Myocyte (in vitro differentiated cells): Measurements from ENCODE around the gene ZBTB38. TPM values are rescaled to one million over a fixed set of nuclear protein-coding genes. Genes with fewer than 3 reads are reported as not detected.

Source experiments
- DNase-seq: peaks from one replicate; pipeline ENCODE4 v3.0.0-alpha.2; 2012; ENCODE audit warnings: low read depth
- total RNA-seq: library from RNA; depleted of rRNA; stranded (reverse); fragments of >200 nt; gene quantifications from 2 replicates; pipeline ENCODE4 v1.2.3, GENCODE V29; 2014

Gene ZBTB38
- total RNA-seq, 1 donor from 2014 or later, result 108 TPM

DNA sequence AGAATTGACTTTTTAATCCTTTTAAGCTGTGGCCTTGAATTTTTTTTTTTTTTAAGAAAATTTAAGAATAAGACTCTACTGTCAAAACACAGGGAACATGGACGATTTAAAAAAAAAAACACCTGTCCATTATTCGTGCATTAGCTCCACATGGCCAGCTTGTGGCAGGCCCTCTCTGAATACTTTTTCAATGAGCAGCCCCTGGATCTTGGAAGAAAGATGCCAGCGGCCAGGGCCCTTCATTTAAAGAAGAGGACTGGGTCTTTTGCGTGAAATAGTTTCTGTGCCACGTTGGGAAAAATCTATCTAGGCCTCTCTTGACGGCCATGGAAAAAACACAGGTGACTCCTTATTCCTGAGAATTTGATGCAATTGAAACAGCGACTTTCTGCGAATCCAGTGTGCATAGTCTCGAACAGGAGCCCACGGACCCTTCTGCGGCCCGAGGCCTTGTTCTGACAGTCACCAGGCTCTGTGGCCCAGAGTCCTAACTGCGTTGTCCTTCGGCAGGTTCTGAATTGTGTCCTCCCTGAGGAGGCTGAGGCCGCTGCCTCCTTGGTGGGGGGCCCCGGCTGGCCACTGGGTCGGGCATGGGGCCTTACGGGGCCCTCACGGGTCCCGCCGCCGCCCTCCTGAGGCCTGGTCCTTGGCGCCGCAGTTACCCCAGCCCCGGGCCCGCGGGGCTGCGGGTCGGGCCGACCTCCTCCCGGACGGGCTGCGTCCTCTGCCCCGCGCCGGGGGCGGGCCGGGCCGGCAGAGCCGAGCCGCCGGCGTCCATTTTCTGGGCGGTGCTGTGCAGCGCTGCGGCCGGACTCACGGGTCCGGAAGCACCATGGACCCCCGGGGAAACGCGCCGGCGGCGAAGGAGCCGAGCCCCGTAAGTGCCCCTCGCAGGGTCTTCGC, 33.5 kb downstream of the ZBTB38 start:
- peak; percentile 62 for DNase-seq

DNA sequence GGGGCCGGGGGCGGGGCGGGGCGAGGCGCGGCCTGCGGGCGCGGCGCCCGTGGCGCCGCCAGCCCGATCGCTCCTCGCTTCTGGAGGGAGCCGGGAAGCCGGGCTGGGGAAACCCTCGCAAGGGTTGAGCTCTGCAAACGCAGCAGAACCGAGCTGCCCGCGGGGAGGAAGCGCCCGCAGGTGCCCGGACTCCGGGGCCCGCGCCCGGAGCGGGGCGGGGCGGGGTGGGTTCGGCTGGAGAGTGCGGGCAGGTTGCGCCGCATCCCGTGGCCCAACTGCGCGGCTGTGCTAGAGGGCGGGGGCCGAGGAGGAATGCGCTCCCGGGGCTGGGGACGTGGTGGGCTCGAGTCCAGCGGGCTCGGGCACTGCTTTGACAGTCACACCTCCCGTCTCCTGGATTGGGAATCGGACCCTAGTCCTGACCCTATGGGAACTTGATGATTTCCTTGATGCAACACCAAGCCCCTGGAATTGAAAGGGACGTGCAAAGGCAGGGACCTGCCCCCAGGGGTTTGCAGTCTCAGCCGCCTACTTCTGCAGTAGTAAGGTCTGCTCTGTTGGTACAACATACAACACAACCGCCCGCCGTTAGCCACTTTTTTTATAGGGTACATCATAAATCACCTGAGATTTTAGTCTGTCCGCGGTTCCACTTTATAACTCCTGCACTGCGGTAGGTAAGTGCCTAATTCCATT, 34.3 kb downstream of the ZBTB38 start:
- peak; percentile 77 for DNase-seq

DNA sequence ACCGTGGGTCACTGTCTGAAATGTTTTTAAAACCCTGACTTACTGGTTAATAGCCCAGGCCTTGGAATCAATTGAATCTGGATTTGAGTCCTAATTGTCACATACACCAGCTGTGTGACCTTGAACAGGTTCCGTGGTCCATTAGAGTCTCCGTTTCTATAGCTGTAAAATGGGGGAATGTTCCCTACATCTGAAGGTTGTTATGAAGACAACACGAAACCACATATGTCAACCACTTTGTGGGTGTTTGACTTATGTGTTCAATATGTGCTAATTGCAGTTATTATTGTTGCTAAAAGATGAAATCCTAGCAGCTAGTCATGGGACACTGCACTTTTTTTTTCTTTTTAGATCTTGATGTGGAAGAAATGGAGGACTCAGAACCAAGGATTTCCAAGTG, 35.3 kb downstream of the ZBTB38 start:
- DNase-seq, result no peak

DNA sequence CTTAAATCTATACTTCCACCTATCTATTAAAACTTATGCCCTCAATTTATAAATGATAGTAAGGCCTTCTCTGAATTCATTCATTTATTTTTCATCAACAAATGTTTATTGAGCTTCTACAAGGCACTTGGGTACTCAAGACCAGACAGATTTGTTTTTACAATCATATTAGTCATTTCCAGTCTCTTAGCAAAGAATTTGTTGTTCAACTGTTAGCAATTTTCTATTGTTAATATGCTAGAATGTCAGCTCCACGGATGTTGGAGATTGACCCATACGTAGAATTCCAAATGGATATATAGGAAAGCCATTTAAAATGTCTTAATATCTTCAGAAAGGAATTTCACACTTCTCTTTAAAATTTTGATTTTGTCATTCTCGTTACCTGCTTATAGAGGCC, 36.7 kb downstream of the ZBTB38 start:
- DNase-seq, result no peak

DNA sequence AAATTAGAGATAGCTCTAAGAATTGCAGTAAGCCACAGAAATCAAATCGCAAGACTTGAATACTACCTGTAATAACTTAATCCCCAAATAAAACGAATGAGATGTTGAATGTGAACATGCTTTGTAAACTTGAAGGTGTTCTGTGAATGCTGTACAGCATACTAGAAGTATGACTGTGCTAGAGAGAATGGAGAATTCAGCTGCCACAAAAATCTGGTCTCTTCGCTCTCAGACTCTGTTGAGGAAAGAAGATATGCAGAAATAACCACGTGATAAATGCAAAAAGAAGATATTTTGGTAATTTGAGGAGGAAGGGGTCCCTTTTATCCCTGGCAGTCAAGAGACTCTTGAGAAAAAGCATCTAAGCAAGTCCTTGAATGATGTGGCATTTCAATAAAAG, 37.3 kb downstream of the ZBTB38 start:
- DNase-seq, result peak; percentile 50

DNA sequence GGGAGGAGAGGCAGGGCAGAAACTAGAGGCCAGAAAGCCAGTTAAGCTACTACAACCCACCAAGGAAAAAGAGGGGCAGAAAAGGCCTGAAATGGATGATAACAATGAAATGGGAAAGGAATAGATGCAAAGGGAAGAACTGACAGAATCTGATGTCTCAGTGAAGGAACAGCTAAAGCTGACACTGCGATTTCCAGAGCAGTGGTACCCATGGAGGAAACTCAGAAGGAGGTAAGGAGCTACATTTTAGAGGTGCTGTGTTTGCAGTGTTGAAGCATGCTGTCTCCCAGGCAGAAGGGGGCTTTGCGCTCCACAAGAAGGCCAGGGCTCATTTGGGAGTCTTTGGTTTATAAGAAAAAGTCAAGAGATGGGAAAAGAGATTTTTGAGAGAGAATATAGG, 38.0 kb downstream of the ZBTB38 start:
- no peak for DNase-seq

DNA sequence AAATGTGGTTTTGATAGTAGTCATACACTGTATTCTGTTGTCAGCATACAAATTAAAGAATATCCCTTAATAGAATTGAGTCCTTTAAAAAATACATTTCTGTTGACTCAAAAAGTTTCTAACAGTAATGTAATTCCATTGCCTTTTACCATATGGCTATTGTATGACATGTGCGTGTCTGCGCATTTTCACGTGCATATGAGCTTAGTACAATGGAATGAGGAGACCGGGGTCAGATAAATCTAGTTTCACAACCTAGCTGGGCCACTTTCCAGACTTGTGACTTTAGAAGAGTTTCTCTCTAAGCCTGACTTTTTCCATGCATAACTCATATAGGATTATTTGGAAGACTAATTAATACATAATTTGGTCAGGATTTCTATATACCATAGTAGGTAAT, 38.7 kb downstream of the ZBTB38 start:
- DNase-seq, result peak; percentile 72

DNA sequence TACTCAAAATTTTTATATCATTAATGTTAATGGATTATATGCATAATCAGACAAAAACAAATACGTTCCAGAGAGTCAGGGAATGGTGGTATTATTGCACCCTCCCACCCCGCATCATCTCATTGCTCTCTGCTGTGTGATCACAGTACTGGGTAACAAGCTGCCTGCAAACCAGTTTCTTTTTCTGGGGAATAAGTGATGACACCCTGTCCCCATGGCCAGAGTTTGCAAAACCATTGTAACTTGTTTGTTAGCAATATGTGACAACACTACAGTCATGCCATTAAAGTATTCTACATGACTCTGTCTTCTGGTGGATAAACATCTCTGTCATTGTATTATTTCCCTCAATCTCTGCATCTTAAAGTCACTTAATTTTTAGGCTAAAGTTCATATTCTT, 39.5 kb downstream of the ZBTB38 start:
- no peak for DNase-seq

DNA sequence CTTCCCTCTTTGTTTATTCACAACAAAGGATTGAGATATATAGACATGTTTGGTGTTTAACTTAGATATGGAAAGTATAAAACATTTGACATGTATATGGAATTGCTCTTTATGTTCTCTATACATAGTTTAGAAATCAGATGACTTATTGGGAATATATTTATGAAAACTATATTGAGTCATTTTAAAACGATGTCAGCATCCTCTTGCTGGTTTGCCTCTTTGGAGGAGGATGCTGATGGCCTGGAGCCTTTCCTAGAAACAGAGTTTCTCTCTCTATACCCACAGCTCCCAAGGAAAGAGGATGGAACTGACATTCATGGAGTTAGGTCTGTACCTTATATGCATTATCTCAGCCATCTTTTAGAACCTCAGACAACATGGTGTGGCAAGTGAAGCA, 40.3 kb downstream of the ZBTB38 start:
- no peak for DNase-seq

DNA sequence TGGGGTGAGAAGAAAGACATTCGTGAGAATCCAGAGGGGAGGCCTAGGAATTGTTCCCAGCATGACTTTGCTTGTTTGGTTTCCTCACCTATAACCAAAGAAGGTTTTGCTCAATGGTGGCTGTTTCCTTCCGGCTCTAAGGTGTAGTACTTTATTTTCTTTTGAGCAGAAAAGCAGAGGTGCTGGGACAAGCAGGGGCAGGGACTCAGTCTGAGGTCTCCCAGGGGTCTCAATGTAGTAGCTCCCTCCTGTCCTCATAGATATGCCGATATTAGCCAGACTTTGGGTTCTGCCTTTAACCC, 41.6 kb downstream of the ZBTB38 start:
- DNase-seq, result no peak

DNA sequence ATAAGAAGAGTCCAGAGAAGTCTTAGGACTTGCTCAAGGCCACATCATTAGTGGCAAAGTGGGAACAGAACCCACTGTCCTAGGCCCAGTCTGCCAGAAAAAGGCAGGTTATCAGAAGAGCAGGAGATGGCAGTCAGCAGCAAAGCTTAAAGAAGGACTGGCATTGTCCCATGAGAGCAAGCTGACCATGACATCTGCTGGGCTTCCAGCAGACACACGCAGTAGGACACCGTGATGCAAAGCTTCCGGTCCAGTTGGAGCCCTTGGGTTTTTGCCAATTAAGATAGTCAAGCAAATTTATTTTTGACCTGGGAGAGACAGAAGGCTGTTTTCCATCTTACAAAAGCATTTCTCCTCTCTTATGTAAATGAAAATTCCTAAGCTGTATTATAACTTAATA, 42.1 kb downstream of the ZBTB38 start:
- DNase-seq, result peak; percentile 80

DNA sequence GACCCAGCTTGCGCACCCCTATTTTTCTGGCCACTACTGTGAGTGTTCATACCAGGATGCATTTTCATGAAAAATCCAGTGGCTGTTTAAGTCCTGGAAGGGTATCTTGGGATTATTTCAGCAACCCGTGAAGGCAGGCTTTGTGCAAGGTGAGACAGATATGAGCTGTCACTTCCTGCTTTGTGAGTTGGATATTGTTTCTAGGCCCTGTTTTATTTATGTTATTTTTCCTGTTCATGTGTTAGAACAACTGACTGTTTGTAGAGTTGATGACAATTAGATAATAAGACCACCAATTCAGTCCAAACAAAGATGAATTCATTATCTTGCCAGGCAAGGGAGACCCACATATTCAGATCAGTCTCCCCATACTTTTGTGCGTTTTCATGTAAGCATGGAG, 42.5 kb downstream of the ZBTB38 start:
- no peak for DNase-seq

DNA sequence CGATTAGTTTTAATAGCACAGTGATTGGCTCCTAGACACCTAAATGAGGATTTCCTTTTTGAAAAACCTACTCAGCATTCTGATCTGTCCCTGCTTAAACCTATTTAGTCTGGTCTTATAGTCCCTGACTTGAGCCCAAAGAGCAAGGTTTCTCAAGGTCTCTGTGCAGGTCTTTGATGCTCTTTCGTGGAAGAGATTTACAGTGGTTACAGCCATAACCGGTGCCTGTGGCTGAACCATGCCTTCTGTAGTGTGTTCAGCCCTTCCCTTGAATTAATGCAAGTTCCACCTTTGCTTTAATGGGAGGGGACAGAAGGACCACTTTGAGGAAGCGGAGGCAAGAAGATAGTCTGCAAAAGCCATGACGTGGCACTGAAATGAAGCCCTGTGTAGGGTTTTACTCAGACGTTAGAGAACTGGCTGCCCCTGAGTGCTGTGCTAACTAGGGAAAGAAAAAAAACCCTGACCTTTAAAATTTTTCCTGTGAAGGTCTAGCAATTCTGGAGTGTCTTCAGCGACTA, 43.0 kb downstream of the ZBTB38 start:
- DNase-seq, result no peak

DNA sequence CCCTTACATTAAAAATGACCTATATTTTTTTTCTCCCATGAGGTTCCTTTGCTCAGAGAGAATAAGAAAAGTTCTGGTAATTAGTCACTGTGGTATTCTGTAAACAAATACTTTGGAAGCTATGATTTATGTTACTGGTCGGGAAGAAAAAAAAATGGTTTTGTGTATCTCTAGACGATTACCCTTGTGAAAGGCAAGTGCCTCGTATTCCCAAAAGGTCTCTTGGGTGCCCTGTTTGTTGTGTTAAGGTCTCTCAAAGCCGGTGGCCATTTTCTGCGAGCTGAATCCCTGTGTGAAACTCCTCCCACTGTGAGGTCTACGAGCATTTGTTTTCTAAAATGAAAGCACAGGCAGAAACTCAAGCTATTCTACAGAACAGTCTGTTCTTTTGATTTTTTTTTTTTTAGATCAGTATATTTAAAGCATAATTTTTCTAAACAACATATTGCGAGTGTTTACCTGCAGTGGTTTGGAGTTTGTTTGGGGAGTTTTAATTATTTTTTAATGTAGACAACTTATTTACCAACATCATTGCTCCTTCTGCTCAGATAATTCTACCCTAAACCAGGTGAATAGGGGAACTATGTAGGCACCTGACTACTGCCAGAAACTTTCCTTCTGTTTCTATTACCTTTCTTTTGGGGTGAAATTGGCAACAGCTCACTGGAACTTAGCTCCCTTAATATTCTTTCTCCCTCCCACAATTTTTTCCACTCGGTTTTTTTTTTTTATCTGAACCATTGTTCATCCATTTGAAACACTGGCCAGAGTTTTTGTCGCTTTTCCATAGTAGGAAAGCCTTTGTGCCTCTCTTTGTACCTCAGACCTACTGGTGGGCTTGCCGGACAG, 44.0 kb downstream of the ZBTB38 start:
- peak; percentile 81 for DNase-seq

DNA sequence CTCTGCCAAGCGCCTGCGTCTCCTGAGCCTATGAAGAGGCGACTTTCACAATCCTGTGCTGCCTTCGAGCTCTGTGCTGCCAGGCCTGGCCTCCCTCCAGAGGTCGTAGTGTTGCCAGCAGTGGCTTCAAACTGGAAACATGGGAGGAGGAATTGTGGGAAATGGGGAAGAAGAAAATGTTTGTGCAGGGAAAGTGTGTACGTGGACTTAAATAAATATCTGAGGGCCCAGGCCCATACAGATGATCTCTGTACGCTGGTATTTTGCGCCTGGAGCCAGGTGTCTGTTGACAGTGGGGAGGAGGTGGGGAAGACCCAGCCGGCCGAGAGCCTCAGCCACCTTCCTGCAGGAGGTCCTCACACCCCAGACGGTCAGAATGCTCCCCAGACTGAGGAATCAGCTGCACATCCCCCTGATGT, 44.6 kb downstream of the ZBTB38 start:
- DNase-seq, result peak; percentile 75

DNA sequence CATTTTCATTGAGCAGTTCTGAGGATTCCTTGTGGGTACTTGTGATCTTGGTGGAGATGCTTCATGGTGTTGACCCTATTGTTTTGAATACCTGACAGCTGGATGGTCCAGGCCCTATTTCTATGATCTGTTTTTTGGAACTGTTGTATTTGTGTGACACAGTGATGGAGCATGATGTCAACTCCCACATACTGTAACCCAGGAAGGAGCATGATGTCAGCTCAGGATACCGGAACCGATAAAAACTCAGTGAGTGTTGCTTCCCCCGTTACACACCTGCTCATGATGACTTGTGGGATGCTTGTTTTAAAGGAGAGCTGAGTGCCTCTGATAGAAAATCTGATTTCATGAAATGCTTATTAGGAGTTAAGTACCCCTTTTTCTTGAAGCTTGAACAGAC, 45.1 kb downstream of the ZBTB38 start:
- peak; percentile 50 for DNase-seq

DNA sequence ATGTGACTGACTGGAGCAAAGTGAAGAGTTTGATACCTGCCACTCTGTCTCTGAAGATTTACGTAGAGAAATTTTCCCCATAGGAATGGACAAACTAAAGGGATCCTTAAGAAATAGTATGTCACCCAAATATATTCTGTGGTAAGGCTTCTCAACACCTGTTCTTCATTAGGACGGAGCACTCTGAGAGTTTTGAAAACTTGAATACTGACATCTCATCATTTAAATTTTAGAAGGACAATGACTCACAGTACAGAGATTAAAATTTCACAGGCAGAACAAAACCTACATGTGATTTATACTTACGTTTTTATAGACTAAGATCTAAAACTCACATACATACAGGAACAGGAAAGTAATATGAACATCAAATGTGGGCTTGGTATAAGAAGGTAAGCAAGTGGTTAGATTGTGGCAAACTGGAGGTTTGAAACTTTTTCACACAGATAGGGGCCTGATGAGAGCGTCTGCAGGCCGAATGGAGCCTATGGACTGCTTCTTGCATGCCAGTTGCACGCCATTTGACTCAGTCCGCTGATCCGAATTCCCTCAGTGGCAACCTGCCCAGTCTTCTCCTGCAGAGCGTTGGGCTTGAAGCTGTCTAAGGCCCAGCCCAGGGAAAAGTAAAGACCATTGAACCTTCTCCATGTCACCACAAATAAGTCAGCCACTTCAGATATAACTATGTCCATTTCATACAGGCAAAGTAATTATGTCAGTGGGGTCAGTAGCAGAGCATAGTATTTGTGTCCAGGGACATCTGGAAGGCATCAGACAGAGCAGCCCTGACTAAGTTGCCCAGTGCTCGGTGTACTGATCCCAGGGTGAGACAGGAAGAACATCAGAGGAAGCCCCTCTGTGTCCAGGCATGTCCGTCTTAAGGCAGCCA, 45.7 kb downstream of the ZBTB38 start:
- DNase-seq, result no peak

DNA sequence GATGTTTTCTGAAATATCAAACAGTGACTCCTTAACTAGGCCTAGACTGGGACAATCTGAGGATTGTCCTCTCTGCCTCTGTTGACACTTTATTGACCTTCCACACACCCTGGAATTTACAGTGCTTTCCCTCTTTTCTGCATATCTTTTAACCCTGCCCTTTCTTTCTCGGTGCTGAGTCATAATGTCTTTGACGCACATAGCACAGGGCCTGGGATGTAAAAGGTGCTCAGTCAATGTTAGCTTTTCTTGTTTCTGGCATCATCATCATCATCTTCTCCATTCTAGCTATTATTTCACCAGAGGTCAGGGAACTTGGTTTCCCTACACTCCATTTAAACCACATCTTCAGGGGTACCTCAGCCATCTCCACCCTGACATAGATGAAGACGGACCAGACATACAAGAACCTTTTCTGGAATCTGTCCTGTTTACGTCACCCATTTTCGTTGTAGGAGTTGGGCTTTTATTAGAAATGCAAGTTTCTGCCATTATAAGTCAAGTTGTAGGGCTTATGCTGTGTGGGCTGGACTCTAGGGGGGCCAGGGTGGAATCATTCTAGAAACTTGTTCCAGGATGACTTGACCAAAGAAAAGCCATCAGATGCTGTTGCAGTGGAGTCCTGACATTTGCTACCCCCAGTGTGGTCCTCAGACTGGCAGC, 46.6 kb downstream of the ZBTB38 start:
- DNase-seq, result no peak

DNA sequence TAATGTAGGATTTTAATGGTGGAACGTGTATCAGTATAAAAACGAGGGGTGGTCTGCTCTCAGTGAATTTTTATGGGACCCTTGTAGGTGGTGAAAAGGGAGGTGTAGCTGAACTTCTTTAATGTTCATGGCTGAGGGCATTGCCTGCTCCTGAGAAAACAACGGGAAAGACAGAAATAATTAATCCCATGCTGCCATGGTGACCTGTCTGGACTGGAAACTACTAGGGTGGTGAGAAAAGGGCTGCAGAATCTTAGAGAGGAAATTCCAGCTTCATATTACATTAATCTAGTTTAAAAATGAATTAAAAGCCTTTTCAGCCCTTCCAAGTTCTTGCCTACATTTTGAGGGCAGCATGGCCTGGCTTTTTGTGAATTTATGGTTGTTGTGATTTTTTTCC, 47.6 kb downstream of the ZBTB38 start:
- DNase-seq, result no peak
